GM12875 (cell line): ENCODE data around the gene ATP4B.

Experiments
- H3K4me3 ChIP-seq: one replicate; pipeline ENCODE4 v1.5.1; 2011; ENCODE audit warnings: low read depth, low read length, control low read depth
- CTCF ChIP-seq: IDR thresholded peaks from 2 replicates; pipeline ENCODE4 v1.5.1; 2011; ENCODE audit warnings: low read depth, mild to moderate bottlenecking, control low read depth, inconsistent platforms, low read length, moderate library complexity, borderline replicate concordance; ENCODE audit not compliant: insufficient read depth

ATP4B gene

GRCh38 chr13:113645329-113645728, 12.7 kb downstream of the ATP4B start:
- H3K4me3 ChIP-seq = no peak overlapping the region
- TF ChIP-seq CTCF = no peak

- no peak for TF ChIP-seq CTCF
- H3K4me3 ChIP-seq = no peak overlapping the region
These were observed 13.2 kb downstream of the ATP4B start for GRCh38 chr13:113644800-113645199.

GRCh38 chr13:113643593-113643992, 14.4 kb downstream of the ATP4B start:
- H3K4me3 ChIP-seq = no peak overlapping the region
- no peak for TF ChIP-seq CTCF

- TF ChIP-seq CTCF = no peak
- no peak overlapping the region for H3K4me3 ChIP-seq
These were observed 15.4 kb downstream of the ATP4B start for GRCh38 chr13:113642563-113642962.

- no peak for TF ChIP-seq CTCF
- H3K4me3 ChIP-seq = no peak overlapping the region
These were observed 16.6 kb downstream of the ATP4B start for GRCh38 chr13:113641426-113641825.

- H3K4me3 ChIP-seq = no peak overlapping the region
- TF ChIP-seq CTCF = no peak
These were observed 18.3 kb downstream of the ATP4B start for GRCh38 chr13:113639616-113640262.

GRCh38 chr13:113638806-113639205, 19.2 kb downstream of the ATP4B start:
- no peak for TF ChIP-seq CTCF

More at GRCh38 chr13:113638806-113639205, 19.2 kb downstream of the ATP4B start:
- no peak overlapping the region for H3K4me3 ChIP-seq
